GM19351 (cell line): Measurements from ENCODE around the gene ATP11A.

ENCODE experiments used
- ATAC-seq: cut with Tn5 transposase; IDR thresholded peaks from one replicate; pipeline ENCODE4 v1.9.1; 2021; ENCODE audit warnings: mild to moderate bottlenecking, moderate library complexity; ENCODE audit not compliant: unreplicated experiment

The ATP11A gene

DNA sequence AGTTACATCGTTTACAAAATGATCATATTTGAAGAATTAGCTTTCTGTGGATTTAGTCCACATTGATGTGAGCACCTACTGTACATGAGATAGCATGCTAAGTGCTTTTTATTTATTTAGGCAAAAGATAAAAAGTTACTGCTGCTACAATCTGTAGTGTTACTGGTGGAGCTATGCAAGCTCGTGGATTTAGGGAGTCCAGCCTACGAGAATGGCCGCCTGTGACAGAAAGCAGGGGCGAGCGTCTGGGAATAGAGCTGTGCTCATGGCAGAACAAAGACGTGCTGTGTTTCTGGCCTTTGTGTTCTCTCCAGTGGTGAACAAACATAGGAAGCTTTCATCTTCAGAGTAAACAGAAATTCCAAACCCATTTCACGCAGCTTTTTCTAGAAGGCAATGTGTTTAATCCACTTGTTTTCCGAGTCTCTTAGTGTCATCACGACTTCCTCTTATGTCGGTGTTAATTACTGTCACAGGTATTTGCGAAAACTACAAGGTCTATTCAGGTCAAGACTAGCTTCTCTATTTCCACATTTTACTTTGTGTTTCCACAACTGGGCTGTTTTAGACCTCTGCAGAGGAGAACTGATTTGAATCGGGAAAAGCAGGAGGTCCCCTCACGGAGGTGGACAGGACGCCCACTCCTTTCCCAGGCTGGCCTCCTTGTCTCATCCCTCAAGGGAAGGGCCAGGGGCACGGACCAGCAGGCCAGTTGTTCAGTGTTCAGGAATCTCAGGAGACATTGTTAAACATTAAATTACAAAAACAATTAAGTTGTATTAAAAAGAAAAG lies 67.3 kb downstream of the ATP11A start:
- no peak for ATAC-seq

DNA sequence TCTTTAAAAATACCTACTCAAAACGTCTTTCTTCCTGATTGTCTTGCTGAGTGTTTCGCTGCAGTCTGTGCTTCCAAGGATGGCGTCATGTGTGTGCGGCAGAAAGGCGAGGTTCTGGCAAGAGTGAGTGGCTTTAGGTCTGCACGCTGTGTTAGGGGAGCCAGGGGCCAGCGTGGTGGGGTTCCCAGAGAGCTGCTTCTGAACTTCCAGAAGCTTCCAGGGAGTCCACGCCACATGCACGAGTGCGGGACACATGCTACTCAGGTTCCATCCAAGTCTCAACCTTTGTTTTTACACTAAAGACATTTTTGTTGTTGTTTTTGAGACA lies 67.9 kb downstream of the ATP11A start:
- no peak for ATAC-seq

- ATAC-seq, result no peak
Measured at GRCh38 chr13:112759053-112759452, 69.2 kb downstream of the ATP11A start.

GRCh38 chr13:112759827-112760226 lies 70.0 kb downstream of the ATP11A start:
- no peak for ATAC-seq

- ATAC-seq, result no peak
Measured at GRCh38 chr13:112760435-112760834, 70.6 kb downstream of the ATP11A start.

GRCh38 chr13:112760931-112761330 lies 71.1 kb downstream of the ATP11A start:
- ATAC-seq, result no peak

DNA sequence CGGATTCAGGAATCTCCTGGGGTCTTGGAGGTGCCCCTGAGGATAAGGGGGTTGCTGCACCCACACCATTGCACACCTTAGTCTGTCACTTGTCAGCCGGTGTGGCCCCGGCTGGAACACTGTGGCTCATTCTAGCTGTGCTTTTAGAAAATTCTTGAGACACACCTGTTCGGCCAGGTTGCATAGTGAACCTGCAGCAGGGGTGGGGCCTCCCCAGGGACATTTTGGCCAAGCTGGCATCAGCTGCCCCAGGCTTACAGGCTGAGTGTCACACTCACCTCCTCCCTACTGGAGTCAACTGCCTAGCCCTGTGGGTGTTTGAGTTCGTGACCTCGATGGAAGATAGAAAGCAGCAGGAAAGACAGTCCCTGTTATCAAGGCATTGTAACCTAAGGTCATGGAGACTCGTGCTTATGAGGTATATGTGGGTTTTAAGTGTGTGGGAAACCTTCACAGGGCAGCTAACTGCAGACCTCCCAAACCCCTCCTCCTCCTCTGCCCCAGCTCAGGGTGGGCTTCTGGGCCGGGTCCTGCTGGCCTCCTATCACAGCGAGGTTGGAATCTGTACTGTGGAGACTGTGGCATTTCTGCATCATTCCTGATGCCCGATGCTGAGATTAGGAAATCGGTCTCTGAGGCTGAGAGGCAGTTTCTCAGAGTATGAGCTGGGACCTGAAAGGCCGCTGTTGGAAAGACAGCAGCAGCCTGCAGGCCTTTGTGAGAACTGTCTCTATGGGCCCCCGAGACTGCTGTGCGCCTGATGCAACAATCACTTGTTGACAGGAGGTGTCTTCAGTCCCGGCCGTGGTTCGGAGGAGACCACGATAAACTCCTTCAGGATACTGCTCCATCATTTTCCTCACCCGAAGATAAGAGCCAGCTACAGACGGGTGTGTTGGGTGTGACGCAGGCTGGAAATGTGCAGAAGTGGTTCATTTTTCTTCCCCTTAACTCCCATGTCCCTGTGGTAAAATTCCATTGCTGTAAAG lies 72.2 kb downstream of the ATP11A start:
- no peak for ATAC-seq

- no peak for ATAC-seq
Measured at GRCh38 chr13:112762690-112763080, 72.8 kb downstream of the ATP11A start.

DNA sequence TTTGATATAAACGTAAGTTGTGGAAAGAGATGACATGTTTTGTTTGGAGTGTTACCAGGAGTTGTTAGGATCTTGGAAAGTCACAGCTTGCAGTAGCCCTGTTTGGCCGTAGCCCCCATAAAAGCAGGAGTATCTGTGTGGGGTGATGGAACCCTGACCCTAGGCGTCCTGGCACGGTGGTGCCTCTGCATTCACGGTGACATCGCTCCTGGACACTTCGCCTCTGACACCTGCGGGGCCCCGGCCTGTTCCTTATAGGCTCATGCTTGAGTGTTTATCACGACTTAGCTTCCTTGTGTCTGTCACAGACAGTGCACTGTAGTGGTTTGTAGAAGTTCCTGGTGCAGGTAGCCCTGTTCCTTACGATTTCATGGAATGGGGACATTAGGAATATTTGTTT lies 74.2 kb downstream of the ATP11A start:
- ATAC-seq, result no peak

DNA sequence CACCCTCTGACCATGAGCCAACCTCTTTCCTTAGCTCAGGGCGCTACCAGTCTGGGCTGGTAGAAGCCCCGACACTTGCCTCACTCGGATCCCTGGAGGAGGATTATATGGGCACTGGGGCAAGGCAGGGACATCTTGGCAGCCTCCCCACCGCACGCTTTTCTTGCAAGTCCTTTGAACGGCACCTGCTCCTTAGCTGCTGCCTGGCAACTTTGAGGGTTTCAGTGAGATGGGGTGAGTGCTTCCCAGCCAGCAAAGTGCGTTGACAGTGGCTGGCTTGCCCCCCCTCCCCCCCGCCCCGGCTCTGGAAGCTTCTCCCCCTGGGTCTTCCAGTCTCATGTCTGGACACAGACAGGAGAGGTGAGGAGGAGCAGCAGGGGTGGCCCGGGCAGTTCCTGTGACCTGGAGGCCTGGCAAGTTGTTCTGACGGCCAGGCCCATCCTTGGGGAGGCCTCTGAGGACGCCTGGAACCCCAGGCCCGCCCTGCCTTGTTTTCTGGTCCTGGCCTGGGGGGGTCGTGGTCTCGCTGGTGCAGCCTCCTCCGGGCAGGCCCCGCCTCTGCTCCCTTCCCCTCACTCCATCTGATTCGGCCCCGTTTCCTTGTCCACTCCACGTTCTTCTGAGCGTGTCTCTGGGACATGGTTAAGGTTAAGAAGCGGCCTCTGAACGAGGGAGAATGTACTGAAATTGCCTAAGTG lies 75.2 kb downstream of the ATP11A start:
- ATAC-seq, result no peak

DNA sequence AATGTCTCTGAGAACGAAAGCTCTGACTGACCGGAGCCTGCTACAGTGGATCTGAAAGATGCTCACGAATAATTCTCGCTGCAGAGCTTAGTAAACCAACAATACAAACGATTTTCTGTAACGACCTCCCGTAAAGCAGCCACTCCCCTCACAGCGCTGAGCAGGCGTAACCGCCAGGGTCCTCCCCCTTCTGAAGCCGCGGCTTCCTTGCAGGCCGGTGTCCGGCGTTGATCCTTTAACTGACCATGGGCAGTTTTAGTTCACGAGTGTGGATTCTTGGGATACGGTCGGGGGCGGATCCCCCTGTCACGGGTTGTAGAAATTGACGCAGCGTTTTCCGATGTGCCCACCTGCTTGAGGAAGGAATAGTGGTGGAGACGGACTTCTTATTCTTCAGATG lies 75.9 kb downstream of the ATP11A start:
- ATAC-seq, result no peak

DNA sequence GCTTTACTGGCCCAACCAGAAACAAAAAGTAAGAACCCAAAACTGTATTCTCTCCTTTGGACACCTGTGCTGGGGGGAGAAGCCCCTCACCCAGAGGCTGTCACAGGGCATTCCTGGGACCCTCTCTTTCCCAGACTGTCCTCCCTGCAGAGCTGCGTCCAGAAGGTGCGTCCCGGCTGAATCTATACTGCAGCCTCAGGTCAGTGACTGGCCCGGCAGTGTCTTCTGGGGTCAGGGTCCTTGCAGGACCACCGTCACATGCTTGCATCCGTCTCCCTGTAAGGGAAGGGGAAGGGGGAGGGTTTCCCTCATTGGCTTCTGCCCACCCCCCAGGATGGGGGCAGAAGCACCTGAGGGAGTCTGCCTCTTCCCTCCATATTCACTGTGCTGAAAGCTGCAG lies 76.5 kb downstream of the ATP11A start:
- no peak for ATAC-seq

DNA sequence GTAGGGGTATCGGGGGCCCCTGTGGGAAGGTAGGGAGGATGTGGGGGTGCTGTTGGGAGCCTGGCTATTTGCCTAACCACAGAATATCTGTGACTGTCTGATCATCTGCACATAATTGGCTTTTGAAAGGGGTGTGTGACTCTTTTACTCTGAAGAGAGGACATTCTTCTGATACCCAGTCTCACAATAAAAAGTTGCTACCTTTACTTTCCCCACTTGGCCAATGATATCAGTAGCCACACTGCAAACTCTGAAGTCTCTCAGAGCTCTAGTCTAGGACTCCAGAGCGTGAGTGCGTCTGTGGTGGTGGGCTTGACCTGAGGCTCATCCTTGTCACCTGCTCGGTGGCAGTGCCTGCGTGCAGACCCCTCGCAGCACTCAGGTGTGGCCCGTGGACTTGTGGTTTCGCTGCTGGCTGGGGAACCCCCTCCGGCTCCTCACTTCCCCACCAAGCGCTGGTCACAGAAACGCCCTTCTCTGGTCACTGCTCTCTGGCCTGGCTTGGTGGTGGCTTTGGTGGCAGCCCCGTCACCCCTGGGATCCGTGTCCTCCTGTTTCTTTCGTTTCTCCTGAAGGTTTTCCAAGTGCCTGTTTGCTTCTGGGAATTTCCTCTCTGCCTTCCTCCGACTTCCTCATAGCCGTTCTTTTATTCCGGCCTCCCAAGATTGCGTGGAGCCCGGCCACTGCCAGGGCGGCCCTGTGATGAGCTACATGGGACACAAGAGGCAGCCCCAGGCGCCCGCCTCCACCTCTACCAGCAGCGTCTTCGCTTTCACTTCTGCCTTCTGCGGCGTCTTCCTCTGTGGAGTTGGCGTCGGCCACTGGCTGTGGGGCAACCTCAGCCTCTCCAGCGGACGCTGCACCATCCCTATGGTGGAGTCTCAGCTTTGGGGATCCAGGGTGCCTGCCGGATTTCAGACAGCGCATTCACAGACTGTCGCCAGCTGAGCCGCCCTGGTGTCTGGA lies 78.0 kb downstream of the ATP11A start:
- ATAC-seq, result peak; percentile 74

- ATAC-seq, result peak; percentile 49
Measured at GRCh38 chr13:112768795-112769481, 79.1 kb downstream of the ATP11A start.

GRCh38 chr13:112769615-112770014 lies 79.8 kb downstream of the ATP11A start:
- no peak for ATAC-seq

DNA sequence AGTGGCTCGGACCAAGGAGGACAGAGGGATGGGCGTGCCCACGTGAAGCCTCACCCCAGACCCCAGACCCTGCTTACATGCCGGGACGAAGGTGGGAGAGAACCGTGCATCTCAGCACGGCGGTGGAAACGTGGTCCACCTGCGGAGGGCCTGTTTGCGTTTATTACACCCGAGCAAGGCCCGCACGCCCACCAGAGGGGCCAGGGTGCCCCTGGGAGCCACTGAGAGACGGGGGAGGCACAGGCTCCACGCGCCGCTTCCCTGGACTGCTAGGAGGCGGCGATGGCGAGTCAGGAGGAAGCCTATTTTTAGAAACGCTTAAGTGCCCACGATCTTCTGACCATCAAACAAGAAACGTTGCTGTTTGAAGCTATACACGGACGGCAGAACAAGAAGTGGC lies 80.7 kb downstream of the ATP11A start:
- no peak for ATAC-seq

DNA sequence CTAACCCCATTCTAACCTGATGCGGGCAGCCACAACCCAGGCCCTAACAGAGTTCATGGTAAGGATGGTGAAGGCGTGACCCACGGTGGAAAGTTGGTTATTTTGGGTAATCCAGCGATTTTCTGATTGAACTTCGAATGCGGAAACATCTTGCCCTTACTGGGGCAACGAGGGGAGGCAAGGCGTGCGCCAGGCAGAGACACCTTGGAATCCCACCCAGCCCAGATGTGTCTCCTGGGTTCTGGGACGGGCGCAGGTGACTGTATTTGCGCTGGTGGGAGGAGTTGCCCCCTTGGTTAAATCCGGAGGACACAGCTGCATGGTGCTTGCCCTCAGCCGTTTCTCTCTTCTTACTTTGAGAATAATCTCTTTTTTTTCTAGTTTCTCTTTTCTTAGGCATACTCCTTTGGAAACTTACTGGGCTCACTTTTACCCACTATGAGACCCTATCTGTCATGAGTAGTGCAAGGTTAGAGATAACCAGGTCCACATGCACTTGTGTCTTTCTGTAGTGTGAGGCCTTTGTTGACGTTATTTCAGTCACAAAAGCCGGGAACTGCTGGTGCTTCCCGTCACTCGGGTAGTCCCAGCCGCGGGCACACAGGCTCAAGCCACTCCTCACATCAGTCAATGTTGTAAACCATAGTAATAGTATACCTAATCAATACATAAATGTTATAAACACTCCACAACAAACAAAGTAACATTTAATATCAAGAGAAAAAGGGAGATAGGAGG lies 81.5 kb downstream of the ATP11A start:
- no peak for ATAC-seq

DNA sequence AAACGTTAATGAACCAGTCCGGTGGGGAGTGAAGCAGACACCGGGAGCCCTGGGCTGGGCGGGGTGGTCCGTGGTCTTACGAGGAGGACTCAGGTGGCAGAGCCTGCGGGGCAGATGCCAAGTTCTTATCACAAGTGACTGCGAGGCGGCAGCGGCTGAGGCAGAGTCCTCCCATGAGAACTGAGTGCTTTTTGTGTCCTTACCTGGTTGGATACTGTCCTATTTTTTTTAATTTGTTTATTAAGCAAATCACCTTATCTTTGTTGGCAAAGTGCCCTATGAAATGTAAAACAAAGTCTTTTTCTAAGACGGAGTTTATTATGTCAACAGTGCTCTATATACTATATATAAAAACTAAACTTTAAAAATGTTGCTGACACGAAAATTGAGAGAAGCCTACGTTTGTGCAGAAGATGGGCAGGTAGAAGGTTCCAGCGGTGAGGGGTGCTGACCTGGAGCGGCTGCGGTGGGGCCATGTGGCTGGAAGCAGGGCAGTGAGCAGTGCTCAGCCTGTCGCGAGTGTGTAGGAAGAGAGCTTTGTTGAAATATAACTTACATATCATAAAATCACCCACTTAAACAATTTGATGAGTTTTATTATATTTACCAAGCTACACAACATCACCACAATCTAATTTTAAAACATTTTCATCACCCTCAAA lies 82.2 kb downstream of the ATP11A start:
- ATAC-seq, result no peak

GRCh38 chr13:112772539-112772909 lies 82.7 kb downstream of the ATP11A start:
- ATAC-seq, result no peak
